Liver (tissue), 9 donors: ENCODE data around the gene RTL10. TPM values are rescaled to one million over a fixed set of nuclear protein-coding genes. Genes with fewer than 3 reads are reported as not detected.

Experiments
- DNase-seq: peaks from one replicate; pipeline ENCODE4 v3.0.0-alpha.2; 2017; ENCODE audit warnings: low spot score
- H3K27ac ChIP-seq, 2 donors: one replicate each; pipeline ENCODE4 v1.7.0; 2013; ENCODE audit warnings: inconsistent platforms in 2 of 2, low read length in 2 of 2, control low read depth in 1 of 2, low read depth in 1 of 2, mild to moderate bottlenecking in 1 of 2
- H3K27me3 ChIP-seq, 4 donors: one replicate each; pipeline versions ENCODE4 v1.6.1 to v1.7.0; 2013; ENCODE audit warnings: low read length in 3 of 4, inconsistent platforms in 1 of 4, mild to moderate bottlenecking in 1 of 4, moderate library complexity in 1 of 4; ENCODE audit not compliant: control insufficient read depth in 4 of 4, insufficient read depth in 4 of 4
- H3K36me3 ChIP-seq, 4 donors: one replicate each; pipeline versions ENCODE4 v1.6.1 to v1.7.0; 2013; ENCODE audit warnings: low read length in 3 of 4, mild to moderate bottlenecking in 3 of 4, low read depth in 1 of 4, moderate library complexity in 1 of 4; ENCODE audit not compliant: control insufficient read depth in 4 of 4, insufficient read depth in 3 of 4
- H3K4me1 ChIP-seq, 4 donors: one replicate each; pipeline versions ENCODE4 v1.6.1 to v1.7.0; 2013; ENCODE audit warnings: low read length in 3 of 4, mild to moderate bottlenecking in 3 of 4, moderate library complexity in 1 of 4; ENCODE audit not compliant: control insufficient read depth in 4 of 4, insufficient read depth in 4 of 4
- H3K4me3 ChIP-seq, 3 donors: one replicate each; pipeline versions ENCODE4 v1.6.1 to v1.7.0; 2013; ENCODE audit warnings: low read length in 3 of 3, control low read depth in 1 of 3, low read depth in 1 of 3, mild to moderate bottlenecking in 1 of 3
- H3K9ac ChIP-seq, 2 donors: one replicate each; pipeline ENCODE4 v1.7.0; 2013; ENCODE audit warnings: low read length in 2 of 2, mild to moderate bottlenecking in 2 of 2, moderate library complexity in 2 of 2, control low read depth in 1 of 2, low read depth in 1 of 2
- H3K9me3 ChIP-seq, 4 donors: one replicate each; pipeline versions ENCODE4 v1.6.1 to v1.7.0; 2013; ENCODE audit warnings: low read length in 3 of 4; ENCODE audit not compliant: control insufficient read depth in 4 of 4
- ATF3 ChIP-seq: IDR thresholded peaks from 2 replicates; pipeline ENCODE4 v1.6.1; 2016; ENCODE audit warnings: antibody characterized with exemption
- CTCF ChIP-seq: fragments of 150-350 bp; IDR thresholded peaks from 2 replicates; pipeline ENCODE4 v1.5.1; 2017; ENCODE audit warnings: improper control_type of control experiment, low read depth, low read length; ENCODE audit not compliant: missing input control
- EGR1 ChIP-seq, 2 donors: IDR thresholded peaks; 2 replicates each; pipeline ENCODE4 v1.6.1; 2016 to 2018; ENCODE audit warnings: antibody characterized with exemption in 2 of 2, low read depth in 2 of 2
- FOXA1 ChIP-seq: IDR thresholded peaks from 2 replicates; pipeline ENCODE4 v1.6.1; 2016; ENCODE audit warnings: antibody characterized with exemption
- FOXA2 ChIP-seq: IDR thresholded peaks from 2 replicates; pipeline ENCODE4 v1.6.1; 2016; ENCODE audit warnings: antibody characterized with exemption
- GABPA ChIP-seq, 2 donors: IDR thresholded peaks in 1 of 2; conservative IDR thresholded peaks in 1 of 2; 2 replicates each; pipeline ENCODE4 v1.6.1; 2016; ENCODE audit warnings: antibody characterized with exemption in 2 of 2, mild to moderate bottlenecking in 1 of 2, moderate library complexity in 1 of 2
- HNF4A ChIP-seq, 2 donors: conservative IDR thresholded peaks; 2 replicates each; pipeline ENCODE4 v1.6.1; 2016; ENCODE audit warnings: antibody characterized with exemption in 2 of 2, mild to moderate bottlenecking in 2 of 2
- HNF4G ChIP-seq: IDR thresholded peaks from 2 replicates; pipeline ENCODE4 v1.6.1; 2016; ENCODE audit warnings: antibody characterized with exemption
- JUND ChIP-seq, 2 donors: IDR thresholded peaks; 2 replicates each; pipeline ENCODE4 v1.6.1; 2016; ENCODE audit warnings: antibody characterized with exemption in 2 of 2
- MAX ChIP-seq: IDR thresholded peaks from 2 replicates; pipeline ENCODE4 v1.6.1; 2016; ENCODE audit warnings: antibody characterized with exemption
- NR2F2 ChIP-seq: IDR thresholded peaks from 2 replicates; pipeline ENCODE4 v1.6.1; 2016; ENCODE audit warnings: antibody characterized with exemption
- RAD21 ChIP-seq, 2 donors: IDR thresholded peaks; 2 replicates each; pipeline ENCODE4 v1.6.1; 2016; ENCODE audit warnings: antibody characterized with exemption in 2 of 2, mild to moderate bottlenecking in 2 of 2
- RXRA ChIP-seq, 2 donors: IDR thresholded peaks; 2 replicates each; pipeline ENCODE4 v1.6.1; 2017 to 2018; ENCODE audit warnings: antibody characterized with exemption in 2 of 2, mild to moderate bottlenecking in 1 of 2
- SP1 ChIP-seq: IDR thresholded peaks from 2 replicates; pipeline ENCODE4 v1.6.1; 2018; ENCODE audit warnings: antibody characterized with exemption, mild to moderate bottlenecking
- TAF1 ChIP-seq: conservative IDR thresholded peaks from 2 replicates; pipeline ENCODE4 v1.6.1; 2016; ENCODE audit warnings: antibody characterized with exemption, mild to moderate bottlenecking
- YY1 ChIP-seq: IDR thresholded peaks from 2 replicates; pipeline ENCODE4 v1.6.1; 2016; ENCODE audit warnings: antibody characterized with exemption, mild to moderate bottlenecking
- WGBS: extraction: QIAGEN DNeasy Blood & Tissue Kit; methylation state at CpG from one replicate; pipeline ENCODE4 v1.1.7; 2013; 5-methylcytosine and 5-hydroxymethylcytosine counted together
- polyA plus RNA-seq, 2 donors: library from polyadenylated mRNA; stranded (reverse) in 1 of 2; unstranded in 1 of 2; fragments of 200-250 nt in 1 of 2; fragments of >200 nt in 1 of 2; fragmentation: Nextera tagmentation in 1 of 2; extraction: Ambion mirVana in 1 of 2; gene quantifications; one replicate each; pipeline versions ENCODE4 v1.2.1 to v1.2.3, GENCODE V29; 2013 to 2015
- total RNA-seq, 2 donors: library from RNA; depleted of rRNA; stranded (reverse); fragments of >200 nt; gene quantifications; one replicate each; pipeline ENCODE4 v1.2.3, GENCODE V29; 2014
- TF ChIP-seq, protein P1 (sequence below): IDR thresholded peaks from 2 replicates; pipeline ENCODE4 v1.6.1; 2016; ENCODE audit warnings: antibody characterized with exemption
- TF ChIP-seq, protein P2 (sequence below): IDR thresholded peaks from 2 replicates; pipeline ENCODE4 v1.6.1; 2016; ENCODE audit warnings: antibody characterized with exemption, mild to moderate bottlenecking
- donor health status: healthy.
- donor health status: healthy.
- donor health status: healthy.
- donor health status: healthy.
- donor health status: healthy.

The RTL10 gene
- total and polyA plus RNA-seq, 4 donors = 4.2 to 8.3 (median 7.4) TPM

DNA sequence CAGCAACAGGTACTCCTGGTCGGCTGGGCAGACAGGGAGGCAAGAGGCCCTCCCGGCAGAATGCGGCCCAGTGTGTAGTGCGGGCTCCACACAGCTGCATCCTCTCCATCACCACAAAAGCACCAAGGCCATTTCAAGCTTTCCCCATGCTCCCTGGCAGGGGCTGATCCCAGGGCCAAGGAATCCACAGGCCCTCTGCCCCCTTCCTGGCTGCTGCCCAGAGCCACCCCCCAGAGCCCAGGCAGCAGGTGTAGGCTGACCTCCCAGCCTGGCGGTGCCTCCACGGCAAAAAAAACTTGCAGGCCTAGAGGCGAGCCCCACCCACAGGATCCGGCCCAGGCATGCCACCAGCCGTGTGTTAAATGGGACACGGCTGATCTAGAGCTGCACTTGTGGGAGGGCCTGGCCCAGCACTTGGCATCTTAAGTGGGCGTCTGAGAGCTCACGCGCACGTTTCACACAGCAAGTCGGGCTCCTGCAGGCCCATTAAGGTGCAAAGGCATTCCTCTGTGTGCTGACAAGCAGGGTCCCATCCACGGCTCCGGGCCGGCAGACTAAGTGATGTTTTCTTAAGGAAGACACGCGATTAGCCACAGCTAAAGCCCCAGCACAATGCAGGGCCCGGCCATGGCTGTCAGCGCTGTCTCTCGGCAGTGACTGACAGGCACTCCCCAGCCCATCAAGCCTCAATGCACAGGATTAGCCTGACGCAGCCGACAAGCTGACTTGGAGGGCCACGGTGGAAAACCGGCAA, 19.8 kb upstream of the RTL10 start:
- no peaks in the 10 kb centered on the region for H3K4me1 ChIP-seq
- WGBS = 82% methylated on average over 27 of the region's 27 CpGs
- H3K4me3 ChIP-seq = no peak overlapping the region
- TF ChIP-seq MAX = no peak
- no peak for TF ChIP-seq GABPA (IDR thresholded peaks at IDR 0.05 in 1 of 2, conservative IDR thresholded peaks at IDR 0.05 in 1 of 2)
- no peak for TF ChIP-seq JUND (IDR thresholded peaks at IDR 0.05)
- TF ChIP-seq ATF3 = no peak
- no peak for TF ChIP-seq RXRA (IDR thresholded peaks at IDR 0.05)
- no peak for TF ChIP-seq TAF1
- TF ChIP-seq, protein P1, sequence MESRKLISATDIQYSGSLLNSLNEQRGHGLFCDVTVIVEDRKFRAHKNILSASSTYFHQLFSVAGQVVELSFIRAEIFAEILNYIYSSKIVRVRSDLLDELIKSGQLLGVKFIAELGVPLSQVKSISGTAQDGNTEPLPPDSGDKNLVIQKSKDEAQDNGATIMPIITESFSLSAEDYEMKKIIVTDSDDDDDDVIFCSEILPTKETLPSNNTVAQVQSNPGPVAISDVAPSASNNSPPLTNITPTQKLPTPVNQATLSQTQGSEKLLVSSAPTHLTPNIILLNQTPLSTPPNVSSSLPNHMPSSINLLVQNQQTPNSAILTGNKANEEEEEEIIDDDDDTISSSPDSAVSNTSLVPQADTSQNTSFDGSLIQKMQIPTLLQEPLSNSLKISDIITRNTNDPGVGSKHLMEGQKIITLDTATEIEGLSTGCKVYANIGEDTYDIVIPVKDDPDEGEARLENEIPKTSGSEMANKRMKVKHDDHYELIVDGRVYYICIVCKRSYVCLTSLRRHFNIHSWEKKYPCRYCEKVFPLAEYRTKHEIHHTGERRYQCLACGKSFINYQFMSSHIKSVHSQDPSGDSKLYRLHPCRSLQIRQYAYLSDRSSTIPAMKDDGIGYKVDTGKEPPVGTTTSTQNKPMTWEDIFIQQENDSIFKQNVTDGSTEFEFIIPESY = no peak
- TF ChIP-seq FOXA1 = no peak
- no peak for TF ChIP-seq HNF4A (conservative IDR thresholded peaks at IDR 0.05)
- TF ChIP-seq YY1 = no peak
- H3K27ac ChIP-seq = no peak overlapping the region
- no peak overlapping the region for H3K9ac ChIP-seq
- no peak for DNase-seq
- no peaks in the 10 kb centered on the region for H3K27me3 ChIP-seq
- H3K9me3 ChIP-seq = no peaks in the 10 kb centered on the region
- peaks cover 0 to 10% (median 3%) of the 10 kb centered on the region in 4 donors for H3K36me3 ChIP-seq

- TF ChIP-seq FOXA1 = no peak
- no peak for TF ChIP-seq FOXA2
- WGBS = 80% methylated on average over 7 of the region's 7 CpGs
Observed at GRCh38 chr22:19873960-19874306, 19.3 kb upstream of the RTL10 start.

GRCh38 chr22:19873138-19873959, 18.7 kb upstream of the RTL10 start:
- H3K36me3 ChIP-seq = peaks cover 0 to 7% (median 3%) of the 10 kb centered on the region in 4 donors
- no peak overlapping the region for H3K27ac ChIP-seq
- 84% methylated on average over 27 of the region's 27 CpGs for WGBS
- DNase-seq = no peak
- H3K9ac ChIP-seq = no peak overlapping the region
- H3K9me3 ChIP-seq = no peaks in the 10 kb centered on the region
- H3K4me3 ChIP-seq = no peak overlapping the region
- no peaks in the 10 kb centered on the region for H3K4me1 ChIP-seq
- TF ChIP-seq FOXA2 = no peak
- no peak for TF ChIP-seq RAD21 (IDR thresholded peaks at IDR 0.05)
- TF ChIP-seq NR2F2 = no peak
- TF ChIP-seq HNF4G = no peak
- TF ChIP-seq CTCF = no peak
- no peak for TF ChIP-seq MAX
- no peak for TF ChIP-seq YY1
- no peak for TF ChIP-seq SP1
- no peak for TF ChIP-seq ATF3
- TF ChIP-seq, protein P2, sequence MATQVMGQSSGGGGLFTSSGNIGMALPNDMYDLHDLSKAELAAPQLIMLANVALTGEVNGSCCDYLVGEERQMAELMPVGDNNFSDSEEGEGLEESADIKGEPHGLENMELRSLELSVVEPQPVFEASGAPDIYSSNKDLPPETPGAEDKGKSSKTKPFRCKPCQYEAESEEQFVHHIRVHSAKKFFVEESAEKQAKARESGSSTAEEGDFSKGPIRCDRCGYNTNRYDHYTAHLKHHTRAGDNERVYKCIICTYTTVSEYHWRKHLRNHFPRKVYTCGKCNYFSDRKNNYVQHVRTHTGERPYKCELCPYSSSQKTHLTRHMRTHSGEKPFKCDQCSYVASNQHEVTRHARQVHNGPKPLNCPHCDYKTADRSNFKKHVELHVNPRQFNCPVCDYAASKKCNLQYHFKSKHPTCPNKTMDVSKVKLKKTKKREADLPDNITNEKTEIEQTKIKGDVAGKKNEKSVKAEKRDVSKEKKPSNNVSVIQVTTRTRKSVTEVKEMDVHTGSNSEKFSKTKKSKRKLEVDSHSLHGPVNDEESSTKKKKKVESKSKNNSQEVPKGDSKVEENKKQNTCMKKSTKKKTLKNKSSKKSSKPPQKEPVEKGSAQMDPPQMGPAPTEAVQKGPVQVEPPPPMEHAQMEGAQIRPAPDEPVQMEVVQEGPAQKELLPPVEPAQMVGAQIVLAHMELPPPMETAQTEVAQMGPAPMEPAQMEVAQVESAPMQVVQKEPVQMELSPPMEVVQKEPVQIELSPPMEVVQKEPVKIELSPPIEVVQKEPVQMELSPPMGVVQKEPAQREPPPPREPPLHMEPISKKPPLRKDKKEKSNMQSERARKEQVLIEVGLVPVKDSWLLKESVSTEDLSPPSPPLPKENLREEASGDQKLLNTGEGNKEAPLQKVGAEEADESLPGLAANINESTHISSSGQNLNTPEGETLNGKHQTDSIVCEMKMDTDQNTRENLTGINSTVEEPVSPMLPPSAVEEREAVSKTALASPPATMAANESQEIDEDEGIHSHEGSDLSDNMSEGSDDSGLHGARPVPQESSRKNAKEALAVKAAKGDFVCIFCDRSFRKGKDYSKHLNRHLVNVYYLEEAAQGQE = no peak
- TF ChIP-seq JUND (IDR thresholded peaks at IDR 0.05) = no peak
- no peak for TF ChIP-seq EGR1 (IDR thresholded peaks at IDR 0.05; ENCODE audit: low read depth in 2 of 2)
- H3K27me3 ChIP-seq = no peaks in the 10 kb centered on the region

More at GRCh38 chr22:19873960-19874306, 19.3 kb upstream of the RTL10 start:
- Histone ChIP-seq H3K27ac (no peak overlapping the region), H3K9me3 (no peaks in the 10 kb centered on the region), H3K4me3 (no peak overlapping the region), H3K36me3 (peaks cover 0 to 10% (median 3%) of the 10 kb centered on the region in 4 donors), H3K27me3 (no peaks in the 10 kb centered on the region), H3K9ac (no peak overlapping the region), H3K4me1 (no peaks in the 10 kb centered on the region)
- no peak for DNase-seq
